SK-N-MC (cell line): ENCODE results near the gene METRN.

Experiments
- EZH2 ChIP-seq: fragments of 200-600 bp; sonication (generic); IDR thresholded peaks from one replicate; pipeline ENCODE4 v1.6.1; 2017; ENCODE audit warnings: antibody characterized with exemption
- POLR2AphosphoS5 ChIP-seq: IDR thresholded peaks from 2 replicates; pipeline ENCODE4 v1.6.1; 2012; ENCODE audit warnings: mild to moderate bottlenecking, low read depth, low read length, borderline replicate concordance

GRCh38 chr16:720447-720989 lies 5.6 kb downstream of the METRN start:
- TF ChIP-seq EZH2 = no peak
- TF ChIP-seq POLR2AphosphoS5 = 0 out of 2 replicates have a peak, but pooled peaks have one; percentile 2
